Breast epithelium (tissue), 3 donors: ENCODE data around the gene EIF1AY.

Source experiments
- POLR2AphosphoS5 ChIP-seq, 3 donors: sonication (generic); formaldehyde crosslinking; IDR thresholded peaks; one replicate each; pipeline ENCODE4 v1.6.1; 2017; ENCODE audit warnings: antibody characterized with exemption in 3 of 3
- TF ChIP-seq, protein P1 (sequence below), 3 donors: fragments of 450-650 bp; IDR thresholded peaks; one replicate each; pipeline ENCODE4 v1.5.1; 2016 to 2017; ENCODE audit warnings: antibody characterized with exemption in 3 of 3, mild to moderate bottlenecking in 3 of 3, moderate library complexity in 3 of 3

DNA sequence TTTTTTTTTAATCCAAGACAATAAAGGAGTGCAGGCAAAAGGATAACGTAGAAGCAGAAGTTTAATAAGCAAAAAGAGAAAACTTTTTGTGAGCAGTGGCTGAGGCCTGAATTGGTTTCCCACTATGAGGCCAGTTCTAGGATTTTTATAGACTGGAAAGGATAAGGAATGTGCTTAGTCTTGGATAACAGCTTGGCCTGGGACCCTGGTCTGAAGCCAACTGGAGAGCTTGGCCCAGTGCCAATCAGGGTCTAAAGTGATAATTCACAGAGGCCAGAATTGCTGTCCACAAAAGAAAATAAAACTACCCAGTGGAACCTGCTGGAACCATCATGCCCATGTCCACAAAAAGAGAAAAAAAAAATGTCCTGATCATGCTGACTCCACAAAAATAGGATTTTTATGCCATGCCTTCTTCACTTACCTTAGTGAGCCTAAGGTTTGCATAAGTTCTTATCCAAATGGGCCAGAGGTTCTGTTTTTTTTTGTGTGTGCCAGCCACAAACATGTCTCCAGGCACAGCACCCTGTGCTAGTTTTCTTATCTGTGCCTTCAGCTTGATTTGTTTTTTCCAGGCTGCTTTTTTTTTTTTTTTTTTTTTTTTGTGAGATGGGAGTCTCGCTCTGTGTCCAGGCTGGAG, 15.6 kb upstream of the EIF1AY start:
- no peak for TF ChIP-seq POLR2AphosphoS5 (IDR thresholded peaks at IDR 0.05)
- TF ChIP-seq, protein P1, sequence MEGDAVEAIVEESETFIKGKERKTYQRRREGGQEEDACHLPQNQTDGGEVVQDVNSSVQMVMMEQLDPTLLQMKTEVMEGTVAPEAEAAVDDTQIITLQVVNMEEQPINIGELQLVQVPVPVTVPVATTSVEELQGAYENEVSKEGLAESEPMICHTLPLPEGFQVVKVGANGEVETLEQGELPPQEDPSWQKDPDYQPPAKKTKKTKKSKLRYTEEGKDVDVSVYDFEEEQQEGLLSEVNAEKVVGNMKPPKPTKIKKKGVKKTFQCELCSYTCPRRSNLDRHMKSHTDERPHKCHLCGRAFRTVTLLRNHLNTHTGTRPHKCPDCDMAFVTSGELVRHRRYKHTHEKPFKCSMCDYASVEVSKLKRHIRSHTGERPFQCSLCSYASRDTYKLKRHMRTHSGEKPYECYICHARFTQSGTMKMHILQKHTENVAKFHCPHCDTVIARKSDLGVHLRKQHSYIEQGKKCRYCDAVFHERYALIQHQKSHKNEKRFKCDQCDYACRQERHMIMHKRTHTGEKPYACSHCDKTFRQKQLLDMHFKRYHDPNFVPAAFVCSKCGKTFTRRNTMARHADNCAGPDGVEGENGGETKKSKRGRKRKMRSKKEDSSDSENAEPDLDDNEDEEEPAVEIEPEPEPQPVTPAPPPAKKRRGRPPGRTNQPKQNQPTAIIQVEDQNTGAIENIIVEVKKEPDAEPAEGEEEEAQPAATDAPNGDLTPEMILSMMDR (IDR thresholded peaks at IDR 0.05): no peak
